ENCODE data around the gene TANGO2.

TANGO2 gene, protein sequence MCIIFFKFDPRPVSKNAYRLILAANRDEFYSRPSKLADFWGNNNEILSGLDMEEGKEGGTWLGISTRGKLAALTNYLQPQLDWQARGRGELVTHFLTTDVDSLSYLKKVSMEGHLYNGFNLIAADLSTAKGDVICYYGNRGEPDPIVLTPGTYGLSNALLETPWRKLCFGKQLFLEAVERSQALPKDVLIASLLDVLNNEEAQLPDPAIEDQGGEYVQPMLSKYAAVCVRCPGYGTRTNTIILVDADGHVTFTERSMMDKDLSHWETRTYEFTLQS

DNA sequence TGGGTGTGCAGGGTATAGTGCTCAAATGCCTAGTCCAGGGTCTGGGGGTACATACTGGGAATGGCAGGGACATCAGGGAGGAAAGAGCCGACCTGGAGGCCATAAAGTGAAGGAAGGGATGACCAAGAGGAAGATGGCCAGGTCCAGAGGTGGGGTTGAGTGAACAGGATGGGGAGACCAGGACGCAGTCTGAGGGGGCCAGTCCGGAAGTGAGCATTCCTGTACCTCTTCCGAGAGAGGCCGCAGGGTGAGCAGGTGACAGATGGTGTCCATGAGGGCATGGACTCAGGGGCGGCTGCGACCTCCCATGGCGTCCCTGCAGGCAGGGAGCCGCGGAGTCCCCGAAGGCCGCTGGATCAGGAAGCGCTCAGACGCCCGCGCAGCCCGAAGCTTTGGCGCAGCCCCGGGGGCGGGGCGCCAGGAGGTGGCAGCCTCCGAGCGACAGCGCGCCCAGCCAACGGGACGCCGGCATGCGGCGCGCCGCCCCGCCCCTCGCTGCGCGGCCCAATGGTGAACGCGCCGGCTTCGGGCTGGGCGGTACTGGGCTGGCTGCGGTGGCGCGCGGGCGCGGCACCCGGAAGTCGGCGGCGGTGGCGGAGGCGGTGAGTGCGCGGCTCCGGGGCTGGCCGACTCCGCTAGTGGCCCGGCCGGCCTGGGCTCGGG is at the start of gene TANGO2:
Gene TANGO2, plus strand, starts transcription at position 578 of the 663 bp plus-strand sequence. CDS start 15,689 bp downstream, outside the sequence.
- DNase-seq (ENCODE audit: low read depth), result peak; percentile 86

DNA sequence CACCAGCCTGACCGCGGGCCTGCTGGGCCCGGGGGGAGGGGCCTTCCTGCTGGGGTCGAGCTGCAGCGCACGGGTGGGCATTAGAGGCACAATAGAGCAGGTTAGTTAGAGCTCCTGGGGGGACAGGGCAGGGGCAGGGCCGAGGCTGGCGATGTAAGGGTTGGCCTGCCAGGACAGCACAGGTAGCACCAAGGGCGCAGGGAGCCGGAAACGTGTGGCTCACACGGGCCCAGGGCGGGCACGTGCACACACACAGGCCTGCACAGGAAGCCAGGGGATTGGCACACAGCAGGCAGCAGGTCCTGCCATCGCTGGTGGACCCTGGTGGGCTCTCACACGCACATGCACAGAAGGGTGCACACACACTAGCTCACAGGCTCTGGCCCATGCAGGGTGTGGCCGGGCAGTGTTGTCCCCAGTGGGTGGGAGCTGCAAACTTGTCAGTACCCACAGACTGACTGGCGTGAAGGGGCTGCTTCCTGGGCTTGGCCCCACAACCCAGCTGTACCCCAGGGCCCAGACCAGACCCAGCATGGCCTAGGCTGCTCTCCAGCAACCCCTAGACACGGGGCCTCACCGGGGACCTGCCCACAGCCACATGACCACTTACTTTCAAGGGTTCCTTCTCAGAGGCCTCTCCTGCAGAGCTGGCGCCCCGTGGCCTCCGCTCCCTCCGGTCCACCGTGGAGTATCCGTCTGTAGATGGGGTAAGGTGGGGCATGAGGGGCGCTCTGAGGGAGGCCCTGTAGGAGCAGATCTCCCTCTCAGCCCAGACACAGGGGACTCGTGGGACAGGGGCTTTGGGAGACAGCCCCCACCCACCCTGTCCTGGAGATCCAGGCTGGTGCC is 49.4 kb upstream of the TANGO2 start:
- no peak for DNase-seq (ENCODE audit: low read depth)

DNA sequence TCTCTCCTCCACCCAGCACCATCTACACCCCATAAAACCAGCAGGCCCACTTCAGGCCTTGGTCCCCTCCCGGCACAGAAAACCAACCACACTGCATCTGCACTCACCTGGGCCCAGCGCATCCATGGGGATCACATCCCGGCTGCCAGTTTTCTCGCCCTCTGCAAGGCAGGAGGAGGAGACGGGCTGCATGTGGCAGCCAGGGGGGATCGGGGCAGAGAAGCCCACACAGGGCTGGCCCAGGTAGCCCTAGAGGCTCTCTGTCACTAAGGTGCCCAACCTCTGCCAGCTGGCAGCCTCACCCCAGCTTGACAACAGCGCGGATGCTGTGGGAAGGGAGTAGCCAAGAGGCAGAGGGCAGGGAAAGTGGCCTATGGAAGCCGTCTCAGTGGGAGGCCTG is 48.7 kb upstream of the TANGO2 start:
- DNase-seq (ENCODE audit: low read depth), result no peak

DNA sequence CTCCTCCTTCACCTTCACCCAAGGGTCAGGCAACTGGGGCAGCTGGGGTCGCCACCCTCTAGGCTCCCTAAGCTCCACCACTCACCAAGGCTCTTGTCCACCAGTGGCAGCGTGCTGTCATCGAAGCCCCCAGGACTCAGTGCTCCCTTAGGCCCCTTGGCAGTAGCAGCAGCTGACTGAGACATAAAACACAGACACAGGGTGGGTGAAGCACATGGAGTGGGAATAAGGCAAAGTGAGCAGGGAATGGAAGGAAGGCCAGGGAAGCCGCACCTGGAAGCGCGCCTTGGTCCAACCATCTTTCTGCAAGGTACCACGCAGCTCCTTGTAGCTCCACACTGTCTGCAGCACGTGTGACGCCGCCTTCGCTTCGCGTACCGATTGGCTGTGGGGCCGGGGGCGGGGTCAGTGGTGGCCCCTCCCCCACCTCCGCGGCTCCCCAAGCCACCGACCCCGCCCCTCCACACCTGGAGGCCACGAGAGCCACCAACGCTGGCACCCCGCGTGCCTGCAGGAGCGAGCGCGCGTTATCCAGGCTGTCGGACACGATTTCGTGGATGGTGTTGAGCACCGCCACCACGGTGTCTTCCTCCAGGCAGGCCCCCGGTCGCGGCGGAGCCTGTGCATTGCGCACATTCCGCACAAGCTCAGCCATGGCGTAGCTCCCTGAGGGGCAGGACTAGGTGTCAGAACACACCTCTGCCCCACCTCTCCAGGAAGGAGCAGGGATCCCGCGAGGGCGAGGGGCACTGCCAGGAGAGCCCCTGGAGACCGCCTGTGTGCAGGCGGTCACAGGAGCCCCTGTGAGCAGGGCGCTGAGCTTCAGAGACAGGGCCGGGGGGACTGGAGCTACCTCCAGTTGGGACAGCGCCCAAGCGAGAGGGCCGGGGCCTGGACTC is 48.0 kb upstream of the TANGO2 start:
- no peak for DNase-seq (ENCODE audit: low read depth)

DNA sequence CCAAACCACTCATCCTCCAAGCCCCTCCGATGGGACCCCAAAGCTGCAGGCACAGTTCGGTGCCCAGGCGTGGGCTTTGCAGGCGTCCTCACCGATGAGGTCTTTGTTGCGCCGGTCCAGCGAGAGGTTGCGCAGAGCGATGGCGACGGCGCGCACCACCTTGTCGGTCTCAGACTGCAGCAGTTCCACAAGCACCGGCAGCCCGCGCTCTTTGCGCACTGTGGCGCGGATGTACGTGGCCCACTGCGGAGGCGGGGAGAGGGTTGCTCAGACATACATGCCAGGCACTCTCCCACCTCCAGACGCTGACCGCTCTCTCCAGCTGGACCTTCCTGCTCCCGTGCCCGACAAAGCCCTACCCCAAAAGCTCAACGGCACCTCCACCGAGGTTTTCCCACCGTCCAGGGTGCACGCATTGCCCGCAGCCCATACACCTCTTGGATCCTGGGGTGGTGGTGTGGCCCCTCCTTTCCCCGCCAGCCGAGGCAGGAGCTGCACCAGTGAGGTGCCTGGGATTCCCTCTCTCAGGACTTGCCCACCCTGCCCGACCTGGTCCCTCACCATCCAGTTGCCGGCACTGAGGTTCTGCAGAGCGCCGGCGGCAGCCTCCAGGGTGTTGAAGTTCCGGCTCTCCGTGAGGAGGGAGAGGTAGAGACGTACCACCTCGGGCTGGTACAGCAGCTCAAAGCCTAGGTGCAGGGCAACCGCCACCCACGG is 47.2 kb upstream of the TANGO2 start:
- no peak for DNase-seq (ENCODE audit: low read depth)

DNA sequence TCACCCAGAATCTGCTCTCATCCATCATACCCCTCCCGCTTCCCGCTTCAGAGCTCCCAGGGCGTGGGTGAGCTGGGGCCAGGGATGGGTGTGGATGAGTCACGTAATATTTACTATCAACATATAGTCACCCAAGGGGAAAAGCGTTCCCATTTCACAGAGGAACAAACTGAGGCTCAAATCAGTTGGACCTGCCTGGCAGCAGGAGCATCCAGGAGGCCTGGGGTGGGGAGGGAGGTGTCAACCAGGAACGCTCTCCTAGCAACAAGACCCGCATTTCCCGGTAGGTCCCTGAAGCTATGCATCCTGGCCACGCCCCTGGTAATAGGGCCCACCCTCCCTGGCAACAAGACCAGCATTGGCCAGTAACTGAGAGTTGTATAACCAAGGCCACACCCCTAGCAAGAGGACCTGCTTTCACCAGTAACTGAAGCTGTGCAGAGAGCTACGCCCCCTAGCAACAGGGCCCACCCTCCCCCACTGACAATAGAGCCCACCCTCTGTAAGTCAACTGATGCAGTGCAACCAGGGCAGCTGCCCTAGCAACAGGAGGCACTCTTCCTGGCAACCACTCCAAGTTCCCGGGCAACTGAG is 46.5 kb upstream of the TANGO2 start:
- no peak for DNase-seq (ENCODE audit: low read depth)

DNA sequence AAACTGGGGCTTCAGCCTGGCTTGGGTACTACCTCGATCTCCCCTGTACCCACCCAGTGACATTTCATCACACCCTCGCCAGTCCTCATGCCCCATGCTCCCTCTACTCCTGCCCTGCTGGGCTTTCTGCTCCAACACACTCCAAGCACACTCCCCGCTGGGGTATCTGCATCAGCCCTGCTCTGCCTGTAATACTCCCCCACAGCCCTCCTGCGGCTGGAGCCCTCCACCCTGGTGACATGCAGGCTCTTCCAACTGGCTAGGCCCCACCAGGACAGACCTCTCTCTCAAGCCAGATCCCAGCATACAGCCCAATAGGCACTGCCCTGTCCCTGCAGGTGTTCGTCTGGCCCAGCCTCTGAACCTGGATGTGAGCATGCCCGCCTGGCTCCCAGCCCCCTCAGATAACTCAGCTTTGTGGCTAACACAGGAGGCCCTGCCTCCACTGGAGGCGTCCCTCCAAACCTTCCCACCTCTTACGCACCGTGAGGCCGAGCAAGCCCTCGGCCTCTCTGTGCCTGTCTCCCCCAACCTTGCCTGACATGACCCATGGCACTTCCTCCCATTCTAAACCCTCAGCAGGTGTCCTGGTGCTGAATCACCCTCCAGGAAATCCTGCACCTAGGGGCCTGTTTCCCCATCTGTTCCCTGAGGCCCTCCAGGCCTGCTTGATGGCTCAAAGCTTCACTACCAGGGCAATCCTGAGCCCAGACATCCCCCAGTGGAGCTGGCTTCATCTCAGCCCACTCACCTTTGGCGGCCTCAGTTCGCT is 45.8 kb upstream of the TANGO2 start:
- DNase-seq (ENCODE audit: low read depth), result no peak

DNA sequence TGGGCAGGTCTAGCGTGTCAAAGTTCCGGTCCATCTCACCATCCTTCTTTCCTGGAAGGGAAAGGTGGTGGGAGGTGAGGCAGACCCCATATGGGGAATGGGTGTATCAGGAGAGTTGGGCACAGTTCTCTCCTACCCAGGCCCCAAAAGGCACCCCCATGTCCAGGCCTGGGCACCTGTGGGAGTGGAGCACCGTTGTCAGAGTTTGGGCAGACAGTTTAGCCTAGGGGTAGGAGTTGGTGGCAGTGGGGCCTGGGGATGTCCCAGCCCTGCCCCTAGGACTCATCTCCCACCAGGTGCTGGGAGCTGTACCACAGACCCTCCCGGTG is 45.2 kb upstream of the TANGO2 start:
- no peak for DNase-seq (ENCODE audit: low read depth)

DNA sequence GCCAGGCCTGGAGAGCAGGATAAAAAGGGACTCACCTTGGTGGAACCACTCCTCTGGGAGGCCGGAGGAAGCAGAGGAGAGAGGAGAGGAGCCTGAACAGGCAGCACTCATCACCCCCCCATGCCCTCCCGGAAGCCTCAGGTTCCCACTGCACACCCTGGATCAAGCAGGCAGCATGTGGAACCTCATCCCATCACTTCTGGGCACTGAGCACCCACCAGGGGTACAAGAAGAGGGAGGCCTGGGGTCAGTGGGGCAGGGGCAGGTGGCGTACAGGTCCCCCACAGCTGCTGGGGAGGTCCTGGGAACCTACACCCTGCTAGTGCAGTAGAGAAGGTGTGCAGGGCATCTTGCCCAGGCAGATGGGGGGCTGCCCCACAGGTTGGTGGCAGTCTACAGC is 44.2 kb upstream of the TANGO2 start:
- DNase-seq (ENCODE audit: low read depth), result no peak

DNA sequence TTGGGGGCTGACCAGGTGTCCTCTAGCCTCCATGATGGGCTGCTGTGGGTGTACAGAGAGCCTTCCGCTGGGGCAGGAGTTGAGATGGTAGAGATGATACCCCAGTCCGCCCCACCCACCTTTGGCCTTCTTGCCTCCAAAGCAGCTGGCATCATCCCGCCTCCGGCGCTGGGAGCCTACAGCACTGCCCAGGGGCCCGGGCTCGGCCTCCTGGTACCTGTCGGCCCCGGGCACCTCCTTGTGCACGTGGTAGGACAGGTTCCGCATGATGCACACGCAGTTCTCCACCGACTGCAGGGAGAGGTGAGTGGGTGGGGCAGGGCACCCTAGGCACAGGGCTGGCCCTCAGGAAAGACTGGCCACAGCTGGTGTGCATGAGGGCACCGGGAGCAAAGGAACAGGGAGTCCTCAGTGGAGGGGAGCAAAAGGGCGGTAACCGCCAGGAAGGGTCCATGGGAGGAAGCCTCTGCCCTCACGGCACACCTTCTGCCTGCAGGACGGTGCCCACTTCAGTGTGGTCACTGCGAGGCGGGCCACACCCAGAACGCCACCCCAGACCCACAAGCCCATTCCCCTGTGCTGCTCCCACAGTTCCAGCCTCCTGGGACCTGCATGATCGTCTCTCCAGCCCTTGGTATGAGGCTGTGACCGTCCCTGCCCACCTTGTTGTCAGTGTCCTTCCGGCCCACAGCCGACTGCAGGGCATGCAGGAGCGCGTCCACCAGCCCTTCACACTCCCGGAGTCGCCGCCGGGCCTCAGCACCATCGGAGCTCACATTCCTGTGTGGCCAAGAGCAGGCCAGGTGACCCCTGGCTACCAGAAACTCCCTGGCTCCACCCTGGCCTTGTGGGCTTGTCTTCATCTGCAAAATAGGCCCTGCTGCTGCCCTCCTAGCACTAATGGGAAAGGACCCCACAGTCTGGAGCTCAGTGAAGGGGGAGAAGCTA is 43.3 kb upstream of the TANGO2 start:
- DNase-seq (ENCODE audit: low read depth), result no peak

DNA sequence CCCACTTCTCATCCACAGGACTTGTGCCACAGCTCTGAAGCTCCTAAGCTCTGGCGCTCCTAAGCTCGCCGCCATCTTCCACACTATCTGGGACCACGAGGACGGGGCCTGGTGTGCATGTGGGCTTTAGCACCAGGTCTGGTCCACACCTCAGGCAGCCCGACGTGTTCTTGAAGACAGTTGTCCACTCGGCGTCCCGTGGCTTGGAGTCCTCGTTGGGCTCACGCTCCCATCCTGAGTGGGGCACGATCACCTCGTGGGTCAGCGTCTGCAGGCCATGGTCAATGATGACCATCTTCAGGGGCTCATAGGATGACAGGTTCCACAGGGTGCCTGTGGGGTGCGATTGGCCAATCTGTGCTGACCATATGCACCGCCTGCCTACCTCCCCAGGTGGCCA is 42.2 kb upstream of the TANGO2 start:
- no peak for DNase-seq (ENCODE audit: low read depth)

DNA sequence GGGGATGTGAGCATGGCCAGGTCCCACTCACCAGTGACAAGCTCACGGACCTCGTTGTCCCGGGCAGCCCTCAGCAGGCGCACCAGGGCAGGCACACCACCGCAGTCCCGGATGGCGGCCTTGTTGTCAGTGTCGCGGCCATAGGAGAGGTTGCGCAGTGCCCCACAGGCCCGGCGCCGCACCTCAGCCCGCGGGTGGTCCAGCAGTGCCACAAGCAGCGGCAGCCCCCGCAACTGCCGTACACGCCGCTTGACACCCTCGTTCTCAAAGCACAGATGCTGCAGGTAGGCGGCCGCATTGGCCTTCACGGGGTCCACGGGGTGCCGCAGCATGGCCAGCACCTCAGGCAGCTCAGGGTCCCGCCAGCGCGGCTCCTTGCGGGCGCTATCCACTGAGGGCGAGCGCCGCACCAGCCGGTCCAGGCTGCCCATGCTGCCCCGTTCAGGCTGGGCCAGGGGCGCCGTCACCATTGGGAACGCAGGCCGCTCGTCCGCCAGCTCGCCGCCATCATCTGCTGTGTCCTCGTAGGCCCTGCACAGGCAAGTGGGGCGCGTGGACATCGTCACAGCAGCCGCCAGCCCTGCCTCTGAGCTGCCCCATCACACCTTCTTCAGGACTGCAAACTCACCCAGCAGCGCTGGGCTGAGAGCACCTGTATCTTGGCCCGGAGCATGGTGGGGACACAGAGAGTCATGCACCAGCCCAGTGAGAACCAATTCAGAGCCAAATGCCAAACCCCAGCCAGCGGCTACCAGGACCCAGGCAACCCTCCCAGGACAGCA is 41.0 kb upstream of the TANGO2 start:
- DNase-seq (ENCODE audit: low read depth), result no peak

DNA sequence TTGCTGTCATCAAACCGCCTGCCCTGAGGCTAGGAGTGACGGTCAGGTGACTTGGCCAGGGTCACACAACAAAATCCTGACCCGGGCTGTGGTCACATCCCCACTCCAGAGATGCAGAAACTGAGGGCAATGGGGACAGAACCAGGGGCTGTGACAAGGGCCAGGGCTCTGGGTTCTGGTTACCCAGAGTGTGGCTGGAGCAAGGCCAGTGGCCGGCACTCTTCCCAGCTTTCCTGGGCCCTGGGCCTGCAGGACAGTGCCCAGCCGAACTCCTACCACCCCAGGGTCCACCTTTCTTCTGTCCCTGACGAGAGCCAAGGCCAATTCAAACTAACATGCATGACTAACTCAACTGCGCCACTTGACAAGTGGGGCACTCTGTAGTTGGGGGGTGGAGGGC is 40.1 kb upstream of the TANGO2 start:
- no peak for DNase-seq (ENCODE audit: low read depth)

DNA sequence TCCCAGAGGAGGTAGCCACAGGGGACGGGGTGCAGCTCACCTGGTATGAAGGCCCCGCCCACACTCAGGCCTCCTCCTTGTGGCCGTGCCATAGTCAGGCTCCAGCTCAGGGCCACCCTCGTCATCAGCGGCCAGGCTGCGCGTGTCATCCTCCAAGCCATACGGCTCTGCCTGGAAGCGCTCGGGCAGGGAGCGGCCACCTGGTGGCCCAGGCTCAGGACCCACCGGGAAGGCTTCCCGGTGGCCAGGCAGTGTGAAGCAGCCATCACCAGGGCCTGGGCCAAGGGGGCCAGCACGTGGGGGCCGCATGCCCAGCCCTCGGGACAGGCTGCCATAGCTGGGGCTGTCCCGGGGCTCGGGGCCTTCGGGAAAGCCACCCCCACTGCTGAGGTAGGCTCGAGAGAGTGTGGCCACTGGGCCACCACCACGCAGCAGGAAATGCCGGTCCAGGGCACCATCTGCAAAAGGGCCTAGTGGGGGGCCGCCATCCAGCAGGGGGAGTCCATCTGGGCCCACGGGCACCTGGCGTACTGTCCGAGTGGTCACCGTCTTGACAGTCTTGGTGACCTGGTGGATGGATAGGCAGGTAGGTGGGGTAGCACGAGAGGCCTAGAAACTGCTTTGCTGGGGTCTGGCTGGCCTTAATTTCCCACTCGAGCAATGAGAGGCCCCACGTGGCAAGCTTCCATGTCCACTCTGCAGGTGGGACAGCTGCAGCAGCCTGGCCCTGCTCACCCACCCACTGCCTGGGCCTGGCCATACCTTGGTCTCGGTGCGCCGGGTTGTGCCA is 39.5 kb upstream of the TANGO2 start:
- DNase-seq (ENCODE audit: low read depth), result no peak

DNA sequence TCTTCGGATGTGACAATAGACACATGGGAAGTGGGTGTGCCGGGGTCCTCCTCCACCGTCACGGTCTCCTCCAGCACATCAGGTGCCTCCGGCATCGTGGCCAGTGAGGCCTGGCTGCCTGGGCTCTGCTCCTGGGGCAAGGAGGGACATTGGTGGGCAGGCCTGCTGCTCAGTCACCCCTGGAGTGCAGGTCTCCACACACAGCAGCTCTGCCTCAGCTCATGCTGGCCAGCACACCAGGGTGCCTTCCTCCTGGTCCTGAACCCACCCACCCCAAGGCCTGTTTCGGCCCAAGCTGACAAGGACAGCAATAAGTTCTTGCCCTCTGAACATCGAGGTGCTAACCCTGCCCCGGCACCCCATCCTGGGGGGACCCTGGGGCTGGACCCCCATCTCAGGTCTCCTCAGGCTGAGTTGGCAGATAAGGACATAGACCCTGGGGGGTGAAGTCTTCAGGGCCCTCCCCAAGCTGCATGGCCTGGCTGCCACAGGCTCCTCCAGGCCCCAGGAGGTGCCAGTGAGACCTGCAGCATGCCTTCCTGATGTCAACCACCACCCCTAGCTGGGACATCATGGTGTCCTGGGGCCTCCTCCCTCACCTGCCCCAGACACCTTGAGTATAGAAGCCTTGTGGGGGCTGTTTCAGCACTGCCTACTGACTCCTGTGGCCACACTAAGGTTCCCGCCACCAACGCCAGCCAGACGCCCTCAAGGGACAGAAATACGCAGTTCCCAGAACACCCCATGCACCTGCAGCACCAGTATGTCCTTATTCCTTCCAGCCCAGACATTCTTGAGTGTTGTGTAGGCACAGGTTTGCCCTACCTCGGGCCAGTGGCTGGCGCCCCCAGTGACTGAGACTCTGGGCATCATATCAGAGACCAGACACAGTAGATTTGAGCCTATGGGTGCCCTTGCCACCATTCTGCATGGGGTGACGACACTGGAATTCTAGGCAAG is 38.7 kb upstream of the TANGO2 start:
- no peak for DNase-seq (ENCODE audit: low read depth)

DNA sequence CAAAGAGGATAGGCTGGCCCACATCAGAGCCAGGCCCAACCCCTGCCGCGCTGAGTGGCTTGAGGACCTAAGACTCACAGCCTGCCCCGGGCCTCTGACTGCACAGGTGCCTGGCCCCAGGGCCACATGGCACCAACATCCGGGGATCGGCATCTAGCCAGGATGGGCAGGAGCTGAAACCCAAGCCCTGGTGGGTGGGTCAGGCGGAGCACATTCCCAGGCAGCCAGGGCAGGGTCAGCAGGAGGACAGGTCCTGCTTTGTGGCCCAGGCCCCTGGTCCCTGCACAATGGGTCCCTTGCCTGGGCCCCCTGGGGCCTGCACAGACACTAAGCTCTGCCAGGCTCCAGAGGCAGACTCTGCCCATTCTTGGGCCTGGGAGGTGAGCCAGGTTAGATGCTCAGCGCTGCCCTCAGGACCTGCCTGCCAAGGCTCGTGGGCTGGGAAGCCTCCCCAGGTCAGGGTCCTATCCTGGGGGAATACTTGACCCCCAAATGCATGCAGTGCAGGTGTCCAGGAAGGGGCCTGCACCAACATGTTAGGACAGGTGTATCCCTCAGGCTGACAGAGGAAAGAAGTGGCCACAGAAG is 37.8 kb upstream of the TANGO2 start:
- DNase-seq (ENCODE audit: low read depth), result no peak
